NCI-H2107 treated with DMSO at 0.1 percent for 48 hours (cell line): ENCODE data around the gene HNRNPH2.

ENCODE experiments used
- DNase-seq: peaks from one replicate; lab custom pipeline; 2025; ENCODE audit not compliant: unreplicated experiment; lab: John Stamatoyannopoulos, UW

The HNRNPH2 gene

DNA sequence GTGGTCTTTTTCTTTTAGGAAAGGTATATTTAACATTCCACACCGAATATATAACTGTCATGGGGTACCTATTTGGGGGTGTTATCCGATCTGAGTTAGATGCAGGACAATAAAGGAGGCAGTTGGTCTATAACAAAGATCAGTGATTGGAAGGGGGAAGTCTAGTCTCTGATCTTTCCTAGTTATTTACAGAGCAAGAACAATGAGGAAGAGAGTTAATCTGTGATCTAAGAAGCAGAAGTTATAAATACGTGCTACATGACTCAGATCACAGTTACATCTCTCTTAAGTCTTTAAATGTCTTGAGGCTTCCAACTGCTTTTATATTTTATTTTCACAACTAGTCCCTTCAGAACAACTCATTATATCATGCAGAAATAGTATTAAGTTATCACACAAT, 44.0 kb downstream of the HNRNPH2 start:
- no peak for DNase-seq

- DNase-seq, result no peak
Measured at GRCh38 chrX:101460669-101461068, 52.6 kb downstream of the HNRNPH2 start.

DNA sequence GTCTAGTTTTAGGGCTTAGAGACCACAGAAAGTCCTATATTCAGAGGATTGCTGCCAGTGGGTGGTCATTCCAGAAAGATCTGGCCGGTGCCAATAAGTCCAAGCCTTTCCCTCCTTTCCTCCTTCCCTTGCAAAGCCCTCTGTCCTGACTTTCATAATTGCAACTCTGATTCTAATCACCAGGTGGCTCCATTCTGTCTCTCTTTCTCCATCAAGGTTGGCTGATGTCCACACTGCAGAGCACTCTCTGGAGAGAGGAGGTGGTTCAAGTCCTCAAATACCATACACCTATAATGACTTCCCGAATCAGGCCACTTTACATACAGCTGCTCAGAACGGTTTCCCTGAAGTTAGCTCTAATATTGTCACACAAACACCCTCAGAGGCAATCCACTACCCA, 54.9 kb downstream of the HNRNPH2 start:
- peak; percentile 75 for DNase-seq
